Gastrocnemius medialis (tissue), 4 donors: ENCODE measurements around the gene SCAMP1.

Source experiments
- CTCF ChIP-seq, 5 experiments: fragments of 450-650 bp in 3 of 5; fragments of 200-600 bp in 2 of 5; sonication (generic) in 2 of 5; IDR thresholded peaks in 4 of 5; conservative IDR thresholded peaks in 1 of 5; 1 replicate in 4 of 5; 2 replicates in 1 of 5; pipeline ENCODE4 v1.5.1; 2016 to 2019; ENCODE audit warnings: antibody characterized with exemption in 5 of 5, mild to moderate bottlenecking in 3 of 5, moderate library complexity in 3 of 5
- POLR2A ChIP-seq, 2 donors: fragments of 450-650 bp; IDR thresholded peaks; one replicate each; pipeline ENCODE4 v1.6.1; 2017; ENCODE audit warnings: antibody characterized with exemption in 2 of 2, mild to moderate bottlenecking in 2 of 2, moderate library complexity in 2 of 2

GRCh38 chr5:78419396-78419795, 59.0 kb downstream of the SCAMP1 start:
- TF ChIP-seq POLR2A (IDR thresholded peaks at IDR 0.05) (no peak), CTCF (IDR thresholded peaks at IDR 0.05 in 4 of 5, conservative IDR thresholded peaks at IDR 0.05 in 1 of 5) (no peak)
